DND-41 (cell line): ENCODE results near the gene KIF5B.

Experiments used
- ATAC-seq: fragments of 200-7000 bp; cut with Tn5 transposase; 3 replicates; pipeline ENCODE4 v1.9.1; 2021; ENCODE audit warnings: low read depth; ENCODE audit not compliant: insufficient read depth
- DNase-seq: peaks from one replicate; pipeline ENCODE4 v3.0.0-alpha.2; 2020
- H2AFZ ChIP-seq: 2 replicates; pipeline ENCODE4 v1.6.0; 2012; ENCODE audit warnings: low read depth, low read length
- H3K27ac ChIP-seq: 2 replicates; pipeline ENCODE4 v1.5.1; 2012; ENCODE audit warnings: low read length, inconsistent platforms
- H3K27me3 ChIP-seq: fragments of 200-600 bp; sonication (generic); 2 replicates; pipeline ENCODE4 v1.6.0; 2012; ENCODE audit warnings: low read length, mild to moderate bottlenecking, inconsistent platforms; ENCODE audit not compliant: insufficient read depth, poor library complexity
- H3K36me3 ChIP-seq: 2 replicates; pipeline ENCODE4 v1.5.1; 2012; ENCODE audit warnings: low read length, inconsistent platforms; ENCODE audit not compliant: insufficient read depth
- H3K4me1 ChIP-seq: 2 replicates; pipeline ENCODE4 v1.5.1; 2012; ENCODE audit warnings: mild to moderate bottlenecking, low read length; ENCODE audit not compliant: insufficient read depth
- H3K4me2 ChIP-seq: 2 replicates; pipeline ENCODE4 v1.6.0; 2012; ENCODE audit warnings: mild to moderate bottlenecking, moderate library complexity, low read length, inconsistent platforms; ENCODE audit not compliant: insufficient read depth
- H3K4me3 ChIP-seq, 2 experiments: fragments of 200-600 bp in 1 of 2; shearing (Covaris generic) in 1 of 2; 2 replicates each; pipeline ENCODE4 v1.5.1; 2012 to 2016; ENCODE audit warnings: inconsistent platforms in 2 of 2, low read length in 2 of 2, mild to moderate bottlenecking in 2 of 2, low read depth in 1 of 2, moderate library complexity in 1 of 2
- H3K79me2 ChIP-seq: 2 replicates; pipeline ENCODE4 v1.6.0; 2012; ENCODE audit warnings: low read length, inconsistent platforms; ENCODE audit not compliant: insufficient read depth
- H3K9ac ChIP-seq: 2 replicates; pipeline ENCODE4 v1.6.0; 2012; ENCODE audit warnings: low read depth, mild to moderate bottlenecking, inconsistent platforms, low read length, moderate library complexity
- H3K9me3 ChIP-seq: 2 replicates; pipeline ENCODE4 v1.5.1; 2012; ENCODE audit warnings: low read length, moderate library complexity, mild to moderate bottlenecking, inconsistent platforms; ENCODE audit not compliant: insufficient read depth, severe bottlenecking
- H4K20me1 ChIP-seq: 2 replicates; pipeline ENCODE4 v1.6.0; 2012; ENCODE audit warnings: low read length; ENCODE audit not compliant: insufficient read depth
- EZH2 ChIP-seq: IDR thresholded peaks from 3 replicates; pipeline ENCODE4 v1.6.1; 2012; ENCODE audit warnings: borderline replicate concordance, low read depth, mild to moderate bottlenecking, moderate library complexity, low read length, inconsistent platforms; ENCODE audit not compliant: severe bottlenecking
- TF ChIP-seq, protein P1 (sequence below): IDR thresholded peaks from 2 replicates; pipeline ENCODE4 v1.5.1; 2012; ENCODE audit warnings: borderline replicate concordance, low read length, moderate library complexity, mild to moderate bottlenecking; ENCODE audit not compliant: poor library complexity, severe bottlenecking; ENCODE audit errors: extremely low read depth

KIF5B gene

DNA sequence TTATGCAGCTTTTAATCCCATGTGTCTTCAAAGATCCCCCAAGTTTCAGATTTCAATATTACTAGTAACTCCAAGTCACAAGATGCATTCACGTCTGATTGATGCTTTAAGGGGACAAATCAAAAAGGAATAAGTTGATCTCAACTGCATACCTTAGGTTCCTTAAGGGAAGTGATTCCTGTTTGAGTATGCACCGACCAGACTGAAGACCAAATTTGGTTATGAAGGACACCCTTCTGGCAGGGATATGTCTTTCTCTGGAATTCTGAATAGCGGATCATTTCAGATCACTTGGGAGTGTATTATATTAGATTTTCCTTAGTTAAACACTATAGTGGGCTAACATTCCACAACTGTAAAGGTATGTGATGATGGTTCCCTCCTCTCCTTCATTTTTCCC lies 4.3 kb downstream of the KIF5B start:
- TF ChIP-seq, protein P1, sequence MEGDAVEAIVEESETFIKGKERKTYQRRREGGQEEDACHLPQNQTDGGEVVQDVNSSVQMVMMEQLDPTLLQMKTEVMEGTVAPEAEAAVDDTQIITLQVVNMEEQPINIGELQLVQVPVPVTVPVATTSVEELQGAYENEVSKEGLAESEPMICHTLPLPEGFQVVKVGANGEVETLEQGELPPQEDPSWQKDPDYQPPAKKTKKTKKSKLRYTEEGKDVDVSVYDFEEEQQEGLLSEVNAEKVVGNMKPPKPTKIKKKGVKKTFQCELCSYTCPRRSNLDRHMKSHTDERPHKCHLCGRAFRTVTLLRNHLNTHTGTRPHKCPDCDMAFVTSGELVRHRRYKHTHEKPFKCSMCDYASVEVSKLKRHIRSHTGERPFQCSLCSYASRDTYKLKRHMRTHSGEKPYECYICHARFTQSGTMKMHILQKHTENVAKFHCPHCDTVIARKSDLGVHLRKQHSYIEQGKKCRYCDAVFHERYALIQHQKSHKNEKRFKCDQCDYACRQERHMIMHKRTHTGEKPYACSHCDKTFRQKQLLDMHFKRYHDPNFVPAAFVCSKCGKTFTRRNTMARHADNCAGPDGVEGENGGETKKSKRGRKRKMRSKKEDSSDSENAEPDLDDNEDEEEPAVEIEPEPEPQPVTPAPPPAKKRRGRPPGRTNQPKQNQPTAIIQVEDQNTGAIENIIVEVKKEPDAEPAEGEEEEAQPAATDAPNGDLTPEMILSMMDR, result no peak
- no peak for TF ChIP-seq EZH2
- no peak overlapping the region for H3K27ac ChIP-seq
- peak overlapping the region; percentile 81 for H3K4me2 ChIP-seq
- peak overlapping the region in 1 of 2 experiments; percentile 94; a peak in 2 of 4 replicates for H3K4me3 ChIP-seq
- no peaks in the 10 kb centered on the region for H3K27me3 ChIP-seq
- DNase-seq (no peak), ATAC-seq (no peak)
- peaks cover 99% of the 10 kb centered on the region for H3K79me2 ChIP-seq
- H2AFZ ChIP-seq, result no peak overlapping the region
- peaks cover 62% of the 10 kb centered on the region for H3K36me3 ChIP-seq
- no peaks in the 10 kb centered on the region for H3K9me3 ChIP-seq
- no peak overlapping the region for H3K9ac ChIP-seq
- peaks cover 85% of the 10 kb centered on the region for H4K20me1 ChIP-seq
- peaks cover 50% of the 10 kb centered on the region for H3K4me1 ChIP-seq

DNA sequence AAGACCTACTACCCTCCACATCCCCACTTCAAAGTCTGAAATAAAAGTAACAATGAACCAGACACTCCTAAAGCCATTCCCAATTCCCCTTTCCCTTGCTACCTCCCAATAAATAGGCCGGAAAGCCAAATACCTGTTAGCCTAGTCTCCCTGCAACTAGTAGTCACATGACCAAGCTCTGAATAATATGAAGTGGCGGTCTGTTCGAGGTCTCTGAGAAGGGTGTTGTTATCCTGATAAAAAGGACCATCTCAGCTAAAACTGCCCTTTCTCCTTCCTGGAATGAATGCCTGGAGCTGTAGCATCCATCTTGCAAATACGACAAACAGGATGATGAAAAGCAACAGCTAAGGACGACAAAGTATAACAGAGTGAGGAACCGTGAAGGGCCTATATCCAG lies 6.0 kb downstream of the KIF5B start:
- Histone ChIP-seq H3K36me3 (peaks cover 73% of the 10 kb centered on the region), H3K9ac (no peak overlapping the region), H3K27me3 (no peaks in the 10 kb centered on the region), H2AFZ (no peak overlapping the region), H3K27ac (no peak overlapping the region), H3K4me2 (peak overlapping the region; percentile 81; the same call in 1 of the 2 replicates), H3K9me3 (no peaks in the 10 kb centered on the region), H4K20me1 (peaks cover 96% of the 10 kb centered on the region), H3K79me2 (peaks cover 100% of the 10 kb centered on the region), H3K4me3 (peak overlapping the region in 1 of 2 experiments; percentile 8; a peak in 1 of 4 replicates), H3K4me1 (peaks cover 46% of the 10 kb centered on the region)
- TF ChIP-seq, protein P1, result no peak
- TF ChIP-seq EZH2, result no peak
- no peak for DNase-seq
- ATAC-seq, result no peak

DNA sequence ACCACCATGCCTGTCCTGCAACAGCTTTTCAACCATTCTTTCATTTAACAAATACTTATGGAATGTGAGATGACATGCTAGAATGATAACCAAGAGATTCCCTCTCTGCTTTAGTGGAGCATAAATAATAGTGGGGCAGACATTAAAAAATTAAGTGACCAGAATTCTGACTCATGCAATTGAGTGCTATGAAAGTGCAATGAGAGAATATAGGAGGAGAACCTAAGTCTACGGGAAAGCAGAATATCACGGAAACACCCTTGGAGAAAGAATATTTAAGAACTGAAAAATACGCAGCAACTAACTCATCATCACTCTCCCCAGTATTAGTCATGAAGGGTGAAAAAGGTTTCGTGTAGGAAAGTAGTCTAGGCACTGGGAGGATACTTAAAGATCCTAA lies 7.1 kb downstream of the KIF5B start:
- no peak overlapping the region for H2AFZ ChIP-seq
- no peaks in the 10 kb centered on the region for H3K27me3 ChIP-seq
- TF ChIP-seq, protein P1, result no peak
- no peak for TF ChIP-seq EZH2
- H3K36me3 ChIP-seq, result peaks cover 73% of the 10 kb centered on the region
- no peak overlapping the region for H3K9ac ChIP-seq
- H3K79me2 ChIP-seq, result peaks cover 100% of the 10 kb centered on the region
- DNase-seq (no peak), ATAC-seq (no peak)
- no peak overlapping the region for H3K27ac ChIP-seq
- H3K4me2 ChIP-seq, result peak overlapping the region; percentile 23; the same call in 1 of the 2 replicates
- H3K4me3 ChIP-seq, result no peak overlapping the region
- H4K20me1 ChIP-seq, result peaks cover 95% of the 10 kb centered on the region
- peaks cover 44% of the 10 kb centered on the region for H3K4me1 ChIP-seq
- H3K9me3 ChIP-seq, result no peaks in the 10 kb centered on the region

DNA sequence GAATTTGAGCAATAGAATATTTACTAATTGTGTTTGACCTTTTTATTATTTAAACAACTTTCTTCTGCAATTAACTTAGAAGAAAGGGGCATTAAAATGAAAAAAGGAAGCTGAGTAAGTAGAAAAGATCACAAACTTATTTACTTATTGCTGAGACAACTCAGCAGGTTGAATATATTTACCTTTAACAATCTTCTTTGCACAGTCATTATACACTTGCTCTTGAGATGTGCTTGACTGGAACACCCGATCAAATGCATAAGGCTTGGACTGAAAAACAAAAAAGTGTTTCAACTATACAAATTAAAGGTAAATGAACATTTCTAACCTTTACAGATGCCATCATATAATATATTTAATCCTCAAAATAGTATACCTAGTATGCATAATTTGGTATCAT lies 7.9 kb downstream of the KIF5B start:
- H4K20me1 ChIP-seq, result peaks cover 95% of the 10 kb centered on the region

More for the DNA sequence above, 7.9 kb downstream of the KIF5B start:
- Histone ChIP-seq H2AFZ (no peak overlapping the region), H3K79me2 (peaks cover 100% of the 10 kb centered on the region), H3K4me2 (no peak overlapping the region), H3K9ac (no peak overlapping the region), H3K4me3 (no peak overlapping the region), H3K36me3 (peaks cover 76% of the 10 kb centered on the region), H3K4me1 (peaks cover 42% of the 10 kb centered on the region), H3K27me3 (no peaks in the 10 kb centered on the region), H3K9me3 (no peaks in the 10 kb centered on the region), H3K27ac (no peak overlapping the region)
- TF ChIP-seq, protein P1, result no peak
- no peak for TF ChIP-seq EZH2
- DNase-seq (no peak), ATAC-seq (no peak)
